HFFc6 (cell line): ENCODE results near the gene CLASRP. TPM values are rescaled to one million over a fixed set of nuclear protein-coding genes. Genes with fewer than 3 reads are reported as not detected.

Source experiments
- DNase-seq: peaks from one replicate; pipeline ENCODE4 v3.0.0-alpha.2; 2018
- H3K27ac Mint-ChIP-seq: 2 replicates; pipeline ENCODE4 v1.8.0; 2020; ENCODE audit warnings: mild to moderate bottlenecking, mixed read lengths
- H3K27me3 Mint-ChIP-seq: 2 replicates; pipeline ENCODE4 v1.8.0; 2021; ENCODE audit warnings: mild to moderate bottlenecking, moderate library complexity, mixed read lengths; ENCODE audit not compliant: insufficient read depth
- H3K36me3 Mint-ChIP-seq: 2 replicates; pipeline ENCODE4 v1.8.0; 2021; ENCODE audit warnings: low read depth, mixed read lengths
- H3K4me1 Mint-ChIP-seq: 2 replicates; pipeline ENCODE4 v1.8.0; 2020; ENCODE audit warnings: low read depth, mixed read lengths
- H3K4me3 Mint-ChIP-seq: 2 replicates; pipeline ENCODE4 v1.8.0; 2020; ENCODE audit warnings: mild to moderate bottlenecking, moderate library complexity, mixed read lengths
- H3K9me3 Mint-ChIP-seq: 2 replicates; pipeline ENCODE4 v1.8.0; 2020; ENCODE audit warnings: mild to moderate bottlenecking, mixed read lengths
- total RNA-seq, 6 experiments: library from RNA; stranded (reverse); fragmentation: NEBNext Ultra II Directional; extraction: Animal tissue kit (Norgen Biotek cat#: 25700); gene quantifications; 2 replicates in 1 of 6; 3 replicates in 5 of 6; pipeline ENCODE4 v1.2.3, GENCODE V29; 2021
- TF ChIP-seq, protein P1 (sequence below): fragments of 200-600 bp; sonication (generic); IDR thresholded peaks from 2 replicates; pipeline ENCODE4 v1.5.0; 2021; ENCODE audit warnings: antibody characterized with exemption, mild to moderate bottlenecking

The CLASRP gene
- total RNA-seq, 6 experiments from 2014 or later, result 29.9 to 42.9 (median 37.3) TPM

DNA sequence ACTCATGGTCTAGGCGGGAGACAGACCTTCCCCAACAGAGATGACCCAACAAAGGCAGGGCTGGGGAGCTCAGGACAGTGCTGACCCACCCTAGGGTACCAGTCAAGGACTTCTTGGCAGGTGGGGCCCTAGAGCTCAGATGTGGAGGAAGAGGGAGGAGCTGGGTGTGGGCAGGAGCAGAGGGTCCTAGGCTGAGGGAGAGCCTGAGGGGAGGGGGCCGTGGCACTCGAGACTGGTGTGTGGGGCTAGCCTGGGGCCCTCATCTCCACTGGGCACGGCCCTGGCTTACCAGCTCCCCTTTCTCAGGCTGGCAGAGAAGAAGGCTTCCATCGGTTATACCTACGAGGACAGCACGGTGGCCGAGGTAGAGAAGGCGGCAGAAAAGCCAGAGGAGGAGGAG lies 18.6 kb downstream of the CLASRP start:
- Mint-ChIP-seq H3K4me3 (no peak overlapping the region), H3K4me1 (peaks cover 21% of the 10 kb centered on the region), H3K27ac (no peak overlapping the region), H3K9me3 (no peaks in the 10 kb centered on the region), H3K36me3 (peaks cover 32% of the 10 kb centered on the region), H3K27me3 (no peaks in the 10 kb centered on the region; the same call in none of the 2 replicates)
- TF ChIP-seq, protein P1, sequence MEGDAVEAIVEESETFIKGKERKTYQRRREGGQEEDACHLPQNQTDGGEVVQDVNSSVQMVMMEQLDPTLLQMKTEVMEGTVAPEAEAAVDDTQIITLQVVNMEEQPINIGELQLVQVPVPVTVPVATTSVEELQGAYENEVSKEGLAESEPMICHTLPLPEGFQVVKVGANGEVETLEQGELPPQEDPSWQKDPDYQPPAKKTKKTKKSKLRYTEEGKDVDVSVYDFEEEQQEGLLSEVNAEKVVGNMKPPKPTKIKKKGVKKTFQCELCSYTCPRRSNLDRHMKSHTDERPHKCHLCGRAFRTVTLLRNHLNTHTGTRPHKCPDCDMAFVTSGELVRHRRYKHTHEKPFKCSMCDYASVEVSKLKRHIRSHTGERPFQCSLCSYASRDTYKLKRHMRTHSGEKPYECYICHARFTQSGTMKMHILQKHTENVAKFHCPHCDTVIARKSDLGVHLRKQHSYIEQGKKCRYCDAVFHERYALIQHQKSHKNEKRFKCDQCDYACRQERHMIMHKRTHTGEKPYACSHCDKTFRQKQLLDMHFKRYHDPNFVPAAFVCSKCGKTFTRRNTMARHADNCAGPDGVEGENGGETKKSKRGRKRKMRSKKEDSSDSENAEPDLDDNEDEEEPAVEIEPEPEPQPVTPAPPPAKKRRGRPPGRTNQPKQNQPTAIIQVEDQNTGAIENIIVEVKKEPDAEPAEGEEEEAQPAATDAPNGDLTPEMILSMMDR, result no peak
- no peak for DNase-seq

DNA sequence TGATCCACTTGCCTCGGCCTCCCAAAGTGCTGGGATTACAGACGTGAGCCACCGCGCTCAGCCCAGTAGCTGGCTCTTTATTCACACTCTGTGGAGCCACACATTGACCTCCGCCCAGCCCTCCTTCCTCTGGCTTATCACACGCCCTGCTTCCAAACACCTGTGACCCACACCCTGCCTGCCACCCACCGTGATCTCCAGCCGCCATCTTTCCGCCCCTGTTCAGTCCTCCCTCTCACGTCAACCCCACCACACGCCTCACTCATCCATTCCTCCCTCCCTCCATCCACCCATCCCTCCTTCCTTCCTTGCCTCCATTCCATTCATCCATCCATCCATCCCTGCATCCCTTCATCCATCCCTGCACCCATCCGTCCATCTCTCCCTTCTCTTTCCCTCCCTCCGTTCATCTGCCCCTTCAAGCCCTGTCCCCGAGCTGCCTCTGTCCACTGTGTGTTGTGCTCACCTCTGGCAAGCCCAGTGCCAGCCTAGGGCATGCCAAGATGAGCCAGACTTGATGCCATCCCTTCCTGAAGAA lies 19.8 kb downstream of the CLASRP start:
- Mint-ChIP-seq H3K36me3 (peaks cover 32% of the 10 kb centered on the region), H3K27me3 (no peaks in the 10 kb centered on the region; the same call in none of the 2 replicates), H3K9me3 (no peaks in the 10 kb centered on the region), H3K4me1 (peaks cover 21% of the 10 kb centered on the region), H3K4me3 (no peak overlapping the region), H3K27ac (no peak overlapping the region)
- no peak for DNase-seq
- TF ChIP-seq, protein P1, result no peak

DNA sequence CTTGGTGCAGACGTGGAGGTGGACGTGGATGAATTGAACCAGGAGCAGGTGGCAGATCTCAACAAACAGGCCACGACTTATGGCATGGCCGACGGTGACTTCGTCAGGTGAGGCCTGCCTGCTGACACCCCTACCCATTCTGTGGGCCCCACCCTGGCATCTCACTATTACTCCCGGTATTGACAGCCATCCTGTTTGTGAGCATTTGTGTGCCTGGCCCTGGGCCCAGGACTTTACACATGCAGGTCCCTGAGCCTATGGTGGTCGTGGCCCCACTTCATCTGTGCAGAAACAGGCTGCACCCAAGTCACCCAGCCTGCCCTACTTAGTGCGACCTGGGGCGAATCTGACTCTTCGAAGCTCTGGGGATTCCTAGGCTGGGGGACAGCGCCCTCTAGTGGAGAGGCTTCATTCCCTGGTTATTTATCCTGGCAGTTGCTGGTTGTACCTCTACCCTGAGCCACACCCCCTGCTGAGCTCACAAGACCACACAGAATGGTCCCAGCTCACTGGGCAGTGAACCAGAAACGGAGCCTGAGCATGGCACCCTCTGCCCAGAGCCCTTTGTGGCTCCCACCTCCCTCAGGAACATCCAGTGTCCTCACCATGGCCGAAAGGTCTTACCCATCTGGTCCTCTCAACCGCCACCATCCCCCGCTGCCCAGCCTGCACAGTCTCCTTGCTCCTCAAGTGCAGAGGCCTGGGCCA lies 20.6 kb downstream of the CLASRP start:
- no peak overlapping the region; the same call in 1 of the 2 replicates for H3K27ac Mint-ChIP-seq
- no peak overlapping the region for H3K4me3 Mint-ChIP-seq
- H3K9me3 Mint-ChIP-seq, result no peaks in the 10 kb centered on the region
- H3K36me3 Mint-ChIP-seq, result peaks cover 32% of the 10 kb centered on the region
- H3K4me1 Mint-ChIP-seq, result peaks cover 21% of the 10 kb centered on the region
- no peaks in the 10 kb centered on the region; the same call in none of the 2 replicates for H3K27me3 Mint-ChIP-seq
- DNase-seq, result peak; percentile 57
- TF ChIP-seq, protein P1, result peak; percentile 96

DNA sequence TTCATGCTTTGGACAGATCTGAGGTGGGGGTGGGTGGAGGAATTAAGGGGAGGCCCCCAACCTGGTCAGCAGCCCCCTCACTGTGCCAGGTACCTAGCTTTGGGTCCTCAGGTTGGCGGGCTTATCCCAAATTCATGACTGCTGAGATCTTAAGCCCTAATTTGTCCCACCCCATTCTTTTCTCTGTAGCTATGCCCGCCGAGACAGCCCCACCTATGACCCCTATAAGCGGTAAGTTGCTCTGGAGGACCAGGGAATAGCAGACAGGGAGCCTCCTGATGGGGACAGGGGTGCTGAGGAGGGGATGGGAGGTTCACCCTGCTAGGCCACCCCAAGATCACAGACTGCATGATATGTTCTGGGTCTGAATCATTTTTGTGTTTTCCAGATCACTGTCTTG lies 23.1 kb downstream of the CLASRP start:
- TF ChIP-seq, protein P1, result no peak
- H3K9me3 Mint-ChIP-seq, result no peaks in the 10 kb centered on the region
- no peak for DNase-seq
- H3K27me3 Mint-ChIP-seq, result no peaks in the 10 kb centered on the region; the same call in 1 of the 2 replicates
- H3K27ac Mint-ChIP-seq, result no peak overlapping the region
- peaks cover 21% of the 10 kb centered on the region for H3K4me1 Mint-ChIP-seq
- H3K4me3 Mint-ChIP-seq, result no peak overlapping the region
- H3K36me3 Mint-ChIP-seq, result peaks cover 32% of the 10 kb centered on the region

DNA sequence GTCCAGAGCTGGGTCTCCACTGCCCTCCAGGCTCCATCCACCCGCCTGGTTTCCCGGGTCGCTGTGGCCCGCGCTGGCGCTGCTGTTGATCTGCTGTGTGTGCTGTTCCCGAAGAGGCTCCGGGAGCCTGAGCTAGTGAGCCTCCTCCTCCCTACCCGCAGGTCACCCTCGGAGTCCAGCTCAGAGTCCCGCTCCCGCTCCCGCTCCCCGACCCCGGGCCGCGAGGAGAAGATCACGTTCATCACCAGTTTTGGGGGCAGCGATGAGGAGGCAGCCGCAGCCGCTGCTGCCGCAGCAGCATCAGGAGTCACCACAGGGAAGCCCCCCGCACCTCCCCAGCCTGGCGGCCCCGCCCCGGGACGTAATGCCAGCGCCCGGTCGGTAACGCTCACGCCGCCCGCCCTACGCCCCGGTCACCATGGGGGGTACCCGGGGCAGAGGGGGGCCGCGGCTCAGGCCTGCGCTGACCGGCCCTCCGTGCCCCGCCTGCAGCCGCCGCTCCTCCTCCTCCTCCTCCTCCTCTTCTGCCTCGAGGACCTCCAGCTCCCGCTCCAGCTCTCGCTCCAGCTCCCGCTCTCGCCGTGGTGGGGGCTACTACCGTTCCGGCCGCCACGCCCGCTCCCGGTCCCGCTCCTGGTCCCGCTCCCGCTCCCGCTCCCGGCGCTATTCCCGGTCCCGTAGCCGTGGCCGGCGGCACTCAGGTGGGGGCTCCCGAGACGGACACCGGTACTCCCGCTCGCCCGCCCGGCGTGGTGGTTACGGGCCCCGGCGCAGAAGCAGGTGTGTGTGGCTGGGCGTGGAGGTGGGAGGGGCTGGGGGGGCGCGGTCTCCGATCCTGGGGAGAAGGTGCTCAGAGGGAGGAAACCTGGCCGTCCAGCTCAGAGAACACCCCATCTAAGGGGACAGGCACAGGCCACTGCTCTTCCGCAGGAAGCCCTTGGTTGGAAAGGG lies 25.3 kb downstream of the CLASRP start:
- TF ChIP-seq, protein P1, result no peak
- Mint-ChIP-seq H3K9me3 (no peaks in the 10 kb centered on the region), H3K27ac (no peak overlapping the region), H3K36me3 (peaks cover 21% of the 10 kb centered on the region), H3K4me1 (peaks cover 21% of the 10 kb centered on the region), H3K4me3 (no peak overlapping the region), H3K27me3 (peaks cover 2% of the 10 kb centered on the region)
- DNase-seq, result no peak
